Hepatocyte (in vitro differentiated cells): ENCODE measurements around the gene SAA4.

Experiments
- CTCF ChIP-seq: fragments of 200-600 bp; sonication (generic); IDR thresholded peaks from 2 replicates; pipeline ENCODE4 v1.5.1; 2016; ENCODE audit warnings: antibody characterized with exemption, mild to moderate bottlenecking; ENCODE audit not compliant: poor library complexity
- EZH2 ChIP-seq: fragments of 200-600 bp; sonication (generic); IDR thresholded peaks from 2 replicates; pipeline ENCODE4 v1.6.1; 2016; ENCODE audit warnings: antibody characterized with exemption, mild to moderate bottlenecking, borderline replicate concordance
- EZH2phosphoT487 ChIP-seq: fragments of 200-600 bp; sonication (generic); IDR thresholded peaks from one replicate; pipeline ENCODE4 v1.6.1; 2018; ENCODE audit warnings: antibody characterized with exemption, mild to moderate bottlenecking, low read depth, moderate library complexity; ENCODE audit not compliant: unreplicated experiment, severe bottlenecking

GRCh38 chr11:18239655-18240054 is 3.1 kb upstream of the SAA4 start:
- TF ChIP-seq CTCF, result no peak
- no peak for TF ChIP-seq EZH2
- no peak for TF ChIP-seq EZH2phosphoT487
